ENCODE measurements around the gene EZH1. TPM values are rescaled to one million over a fixed set of nuclear protein-coding genes. Genes with fewer than 3 reads are reported as not detected.

EZH1 gene
- total RNA-seq, 2 experiments from 2014 or later, result 52.6 to 54.0 TPM

- Mint-ChIP-seq H3K27ac (no peak within 1 kb of the TSS), H3K4me3 (peak within 1 kb of the TSS; percentile 58), H3K4me1 (peaks cover 52% of the 10 kb centered on the region), H3K36me3 (ENCODE audit: low read depth) (no peaks in the 10 kb centered on the region), H3K9me3 (no peaks in the 10 kb centered on the region), H3K27me3 (peaks cover 45% of the 10 kb centered on the region)
- no peak for DNase-seq
- CTCF ChIA-PET, result no interaction called here
- POLR2A ChIA-PET, result no interaction called here
Measured at GRCh38 chr17:42681976-42682721, 62.7 kb downstream of the EZH1 start, which contains the start of gene CNTNAP1. Gene CNTNAP1 (plus strand): TSS chr17:42682531. CDS start chr17:42682830, 299 bp downstream.

GRCh38 chr17:42680331-42680808, 64.5 kb downstream of the EZH1 start:
- no peak for DNase-seq
- peak overlapping the region; percentile 44 for H3K27ac Mint-ChIP-seq
- peaks cover 58% of the 10 kb centered on the region for H3K4me1 Mint-ChIP-seq
- peaks cover 48% of the 10 kb centered on the region for H3K27me3 Mint-ChIP-seq
- H3K4me3 Mint-ChIP-seq, result no peak overlapping the region
- H3K9me3 Mint-ChIP-seq, result no peaks in the 10 kb centered on the region
- POLR2A ChIA-PET, result interaction anchor here (1.7 kb wide), 1 partner anchor 103 kb away, joined by 5 read pairs; the partner anchor contains the start of gene PSMC3IP
- CTCF ChIA-PET, result interaction anchor here (1.1 to 3.3 kb wide), 5 partner anchors 10 to 102 kb away, joined by 3 to 23 read pairs (median 6); partner anchors contain the start of gene PSMC3IP
- H3K36me3 Mint-ChIP-seq (ENCODE audit: low read depth), result no peaks in the 10 kb centered on the region

- CTCF ChIA-PET, result interaction anchor here (0.6 to 3.3 kb wide), 11 partner anchors 10 to 291 kb away, joined by 3 to 23 read pairs (median 3); partner anchors contain the start of genes PSMC3IP and STAT3
- Mint-ChIP-seq H3K27me3 (peaks cover 53% of the 10 kb centered on the region), H3K4me1 (peaks cover 59% of the 10 kb centered on the region)
Measured at GRCh38 chr17:42679492-42680330, 65.1 kb downstream of the EZH1 start.

GRCh38 chr17:42678951-42679491, 65.8 kb downstream of the EZH1 start:
- H3K4me1 Mint-ChIP-seq, result peaks cover 65% of the 10 kb centered on the region

More at GRCh38 chr17:42679492-42680330, 65.1 kb downstream of the EZH1 start:
- peak; percentile 73 for DNase-seq
- Mint-ChIP-seq H3K9me3 (no peaks in the 10 kb centered on the region), H3K27ac (peak overlapping the region; percentile 86), H3K4me3 (peak overlapping the region; percentile 58), H3K36me3 (ENCODE audit: low read depth) (no peaks in the 10 kb centered on the region)
- POLR2A ChIA-PET, result interaction anchor here (1.0 to 1.7 kb wide), 3 partner anchors 44 to 102 kb away, joined by 3 to 6 read pairs (median 5); partner anchors contain the start of genes PSMC3IP, RETREG3 and TUBG1

GRCh38 chr17:42677921-42678781, 66.7 kb downstream of the EZH1 start:
- POLR2A ChIA-PET, result interaction anchor here (0.7 to 1.3 kb wide), 3 partner anchors 42 to 69 kb away, joined by 3 to 6 read pairs (median 4); partner anchors contain the start of genes RETREG3 and TUBG1
- Mint-ChIP-seq H3K27me3 (peaks cover 48% of the 10 kb centered on the region), H3K36me3 (ENCODE audit: low read depth) (no peaks in the 10 kb centered on the region), H3K9me3 (no peaks in the 10 kb centered on the region), H3K27ac (peak overlapping the region; percentile 89), H3K4me3 (peak overlapping the region; percentile 78), H3K4me1 (peaks cover 60% of the 10 kb centered on the region)
- peak; percentile 77 for DNase-seq
- CTCF ChIA-PET, result interaction anchor here (1.1 to 3.3 kb wide), 6 partner anchors 7 to 550 kb away, joined by 3 to 23 read pairs (median 4); partner anchors contain the start of gene PSMC3IP

More at GRCh38 chr17:42678951-42679491, 65.8 kb downstream of the EZH1 start:
- H3K9me3 Mint-ChIP-seq, result no peaks in the 10 kb centered on the region
- H3K27me3 Mint-ChIP-seq, result peaks cover 54% of the 10 kb centered on the region
- ChIA-PET POLR2A (interaction anchor here (1.0 to 1.7 kb wide), 3 partner anchors 43 to 101 kb away, joined by 3 to 6 read pairs (median 5); partner anchors contain the start of genes PSMC3IP, RETREG3 and TUBG1), CTCF (interaction anchor here (0.6 to 3.3 kb wide), 8 partner anchors 9 to 290 kb away, joined by 3 to 23 read pairs (median 3); partner anchors contain the start of genes PSMC3IP and STAT3)
- no peak for DNase-seq
- peak overlapping the region; percentile 89 for H3K27ac Mint-ChIP-seq
- H3K36me3 Mint-ChIP-seq (ENCODE audit: low read depth), result no peaks in the 10 kb centered on the region
- peak overlapping the region; percentile 78 for H3K4me3 Mint-ChIP-seq

GRCh38 chr17:42677012-42677857, 67.6 kb downstream of the EZH1 start:
- Mint-ChIP-seq H3K36me3 (ENCODE audit: low read depth) (no peaks in the 10 kb centered on the region), H3K27ac (peak overlapping the region; percentile 86), H3K27me3 (peaks cover 49% of the 10 kb centered on the region), H3K4me3 (peak overlapping the region; percentile 78), H3K4me1 (peaks cover 52% of the 10 kb centered on the region), H3K9me3 (no peaks in the 10 kb centered on the region)
- POLR2A ChIA-PET, result interaction anchor here (0.5 to 0.7 kb wide), 3 partner anchors 30 to 99 kb away, joined by 3 to 4 read pairs (median 3); partner anchors contain the start of genes RETREG3 and TUBG1
- CTCF ChIA-PET, result interaction anchor here (0.6 to 2.7 kb wide), 5 partner anchors 8 to 550 kb away, joined by 3 to 14 read pairs (median 4); no protein-coding TSS in a partner anchor
- peak; percentile 99 for DNase-seq

GRCh38 chr17:42676424-42677011, 68.3 kb downstream of the EZH1 start, which contains the start of gene PLEKHH3:
Gene PLEKHH3 (minus strand): TSS chr17:42676994. CDS start chr17:42676563, 431 bp downstream.
- H3K4me3 Mint-ChIP-seq, result peak within 1 kb of the TSS; percentile 78
- peaks cover 46% of the 10 kb centered on the region for H3K27me3 Mint-ChIP-seq
- H3K36me3 Mint-ChIP-seq (ENCODE audit: low read depth), result no peaks in the 10 kb centered on the region
- peak within 1 kb of the TSS; percentile 86 for H3K27ac Mint-ChIP-seq
- peaks cover 49% of the 10 kb centered on the region for H3K4me1 Mint-ChIP-seq
- CTCF ChIA-PET, result interaction anchor here (0.6 to 2.7 kb wide), 4 partner anchors 9 to 1967 kb away, joined by 3 to 14 read pairs (median 3); no protein-coding TSS in a partner anchor
- POLR2A ChIA-PET, result interaction anchor here (0.5 kb wide), 1 partner anchor 29 kb away, joined by 3 read pairs; no protein-coding TSS in a partner anchor
- no peak for DNase-seq
- no peaks in the 10 kb centered on the region for H3K9me3 Mint-ChIP-seq

GRCh38 chr17:42675965-42676423, 68.8 kb downstream of the EZH1 start:
- Mint-ChIP-seq H3K9me3 (no peaks in the 10 kb centered on the region), H3K4me1 (peaks cover 49% of the 10 kb centered on the region), H3K27me3 (peaks cover 46% of the 10 kb centered on the region), H3K27ac (peak overlapping the region; percentile 75), H3K4me3 (peak overlapping the region; percentile 66), H3K36me3 (ENCODE audit: low read depth) (no peaks in the 10 kb centered on the region)
- no peak for DNase-seq
- ChIA-PET CTCF (interaction anchor here (0.6 to 2.7 kb wide), 4 partner anchors 12 to 1966 kb away, joined by 3 to 14 read pairs (median 3); no protein-coding TSS in a partner anchor), POLR2A (interaction anchor here (0.6 kb wide), 1 partner anchor 15 kb away, joined by 3 read pairs; no protein-coding TSS in a partner anchor)

- Mint-ChIP-seq H3K36me3 (ENCODE audit: low read depth) (no peaks in the 10 kb centered on the region), H3K4me3 (no peak overlapping the region), H3K27ac (no peak overlapping the region), H3K27me3 (peaks cover 49% of the 10 kb centered on the region), H3K9me3 (no peaks in the 10 kb centered on the region), H3K4me1 (peaks cover 50% of the 10 kb centered on the region)
- DNase-seq, result no peak
- POLR2A ChIA-PET, result interaction anchor here (0.6 kb wide), 1 partner anchor 15 kb away, joined by 3 read pairs; no protein-coding TSS in a partner anchor
- CTCF ChIA-PET, result interaction anchor here (0.6 to 2.7 kb wide), 3 partner anchors 36 to 1966 kb away, joined by 3 to 14 read pairs (median 3); no protein-coding TSS in a partner anchor
Measured at GRCh38 chr17:42675348-42675964, 69.4 kb downstream of the EZH1 start.

Measured in activated CD4-positive, alpha-beta T cell treated with anti-CD3 and anti-CD28 coated beads, Interleukin-2, amount 10 ng/mL, durations not matched to agents 7 days and 5 days (primary cell).